Liver (tissue), 9 donors: ENCODE data around the gene ST6GALNAC4. TPM values are rescaled to one million over a fixed set of nuclear protein-coding genes. Genes with fewer than 3 reads are reported as not detected.

Source experiments
- DNase-seq: peaks from one replicate; pipeline ENCODE4 v3.0.0-alpha.2; 2017; ENCODE audit warnings: low spot score
- H3K27ac ChIP-seq, 2 donors: one replicate each; pipeline ENCODE4 v1.7.0; 2013; ENCODE audit warnings: inconsistent platforms in 2 of 2, low read length in 2 of 2, control low read depth in 1 of 2, low read depth in 1 of 2, mild to moderate bottlenecking in 1 of 2
- H3K27me3 ChIP-seq, 4 donors: one replicate each; pipeline versions ENCODE4 v1.6.1 to v1.7.0; 2013; ENCODE audit warnings: low read length in 3 of 4, inconsistent platforms in 1 of 4, mild to moderate bottlenecking in 1 of 4, moderate library complexity in 1 of 4; ENCODE audit not compliant: control insufficient read depth in 4 of 4, insufficient read depth in 4 of 4
- H3K36me3 ChIP-seq, 4 donors: one replicate each; pipeline versions ENCODE4 v1.6.1 to v1.7.0; 2013; ENCODE audit warnings: low read length in 3 of 4, mild to moderate bottlenecking in 3 of 4, low read depth in 1 of 4, moderate library complexity in 1 of 4; ENCODE audit not compliant: control insufficient read depth in 4 of 4, insufficient read depth in 3 of 4
- H3K4me1 ChIP-seq, 4 donors: one replicate each; pipeline versions ENCODE4 v1.6.1 to v1.7.0; 2013; ENCODE audit warnings: low read length in 3 of 4, mild to moderate bottlenecking in 3 of 4, moderate library complexity in 1 of 4; ENCODE audit not compliant: control insufficient read depth in 4 of 4, insufficient read depth in 4 of 4
- H3K4me3 ChIP-seq, 3 donors: one replicate each; pipeline versions ENCODE4 v1.6.1 to v1.7.0; 2013; ENCODE audit warnings: low read length in 3 of 3, control low read depth in 1 of 3, low read depth in 1 of 3, mild to moderate bottlenecking in 1 of 3
- H3K9ac ChIP-seq, 2 donors: one replicate each; pipeline ENCODE4 v1.7.0; 2013; ENCODE audit warnings: low read length in 2 of 2, mild to moderate bottlenecking in 2 of 2, moderate library complexity in 2 of 2, control low read depth in 1 of 2, low read depth in 1 of 2
- H3K9me3 ChIP-seq, 4 donors: one replicate each; pipeline versions ENCODE4 v1.6.1 to v1.7.0; 2013; ENCODE audit warnings: low read length in 3 of 4; ENCODE audit not compliant: control insufficient read depth in 4 of 4
- EGR1 ChIP-seq, 2 donors: IDR thresholded peaks; 2 replicates each; pipeline ENCODE4 v1.6.1; 2016 to 2018; ENCODE audit warnings: antibody characterized with exemption in 2 of 2, low read depth in 2 of 2
- FOXA1 ChIP-seq: IDR thresholded peaks from 2 replicates; pipeline ENCODE4 v1.6.1; 2016; ENCODE audit warnings: antibody characterized with exemption
- FOXA2 ChIP-seq: IDR thresholded peaks from 2 replicates; pipeline ENCODE4 v1.6.1; 2016; ENCODE audit warnings: antibody characterized with exemption
- GABPA ChIP-seq, 2 donors: IDR thresholded peaks in 1 of 2; conservative IDR thresholded peaks in 1 of 2; 2 replicates each; pipeline ENCODE4 v1.6.1; 2016; ENCODE audit warnings: antibody characterized with exemption in 2 of 2, mild to moderate bottlenecking in 1 of 2, moderate library complexity in 1 of 2
- HNF4A ChIP-seq, 2 donors: conservative IDR thresholded peaks; 2 replicates each; pipeline ENCODE4 v1.6.1; 2016; ENCODE audit warnings: antibody characterized with exemption in 2 of 2, mild to moderate bottlenecking in 2 of 2
- HNF4G ChIP-seq: IDR thresholded peaks from 2 replicates; pipeline ENCODE4 v1.6.1; 2016; ENCODE audit warnings: antibody characterized with exemption
- JUND ChIP-seq, 2 donors: IDR thresholded peaks; 2 replicates each; pipeline ENCODE4 v1.6.1; 2016; ENCODE audit warnings: antibody characterized with exemption in 2 of 2
- MAX ChIP-seq: IDR thresholded peaks from 2 replicates; pipeline ENCODE4 v1.6.1; 2016; ENCODE audit warnings: antibody characterized with exemption
- NR2F2 ChIP-seq: IDR thresholded peaks from 2 replicates; pipeline ENCODE4 v1.6.1; 2016; ENCODE audit warnings: antibody characterized with exemption
- RAD21 ChIP-seq, 2 donors: IDR thresholded peaks; 2 replicates each; pipeline ENCODE4 v1.6.1; 2016; ENCODE audit warnings: antibody characterized with exemption in 2 of 2, mild to moderate bottlenecking in 2 of 2
- REST ChIP-seq: IDR thresholded peaks from 2 replicates; pipeline ENCODE4 v1.6.1; 2016; ENCODE audit warnings: antibody characterized with exemption, mild to moderate bottlenecking
- RXRA ChIP-seq, 2 donors: IDR thresholded peaks; 2 replicates each; pipeline ENCODE4 v1.6.1; 2017 to 2018; ENCODE audit warnings: antibody characterized with exemption in 2 of 2, mild to moderate bottlenecking in 1 of 2
- SP1 ChIP-seq: IDR thresholded peaks from 2 replicates; pipeline ENCODE4 v1.6.1; 2018; ENCODE audit warnings: antibody characterized with exemption, mild to moderate bottlenecking
- TAF1 ChIP-seq: conservative IDR thresholded peaks from 2 replicates; pipeline ENCODE4 v1.6.1; 2016; ENCODE audit warnings: antibody characterized with exemption, mild to moderate bottlenecking
- WGBS: extraction: QIAGEN DNeasy Blood & Tissue Kit; methylation state at CpG from one replicate; pipeline ENCODE4 v1.1.7; 2013; 5-methylcytosine and 5-hydroxymethylcytosine counted together
- polyA plus RNA-seq, 2 donors: library from polyadenylated mRNA; stranded (reverse) in 1 of 2; unstranded in 1 of 2; fragments of 200-250 nt in 1 of 2; fragments of >200 nt in 1 of 2; fragmentation: Nextera tagmentation in 1 of 2; extraction: Ambion mirVana in 1 of 2; gene quantifications; one replicate each; pipeline versions ENCODE4 v1.2.1 to v1.2.3, GENCODE V29; 2013 to 2015
- total RNA-seq, 2 donors: library from RNA; depleted of rRNA; stranded (reverse); fragments of >200 nt; gene quantifications; one replicate each; pipeline ENCODE4 v1.2.3, GENCODE V29; 2014
- TF ChIP-seq, protein P1 (sequence below): IDR thresholded peaks from 2 replicates; pipeline ENCODE4 v1.6.1; 2016; ENCODE audit warnings: antibody characterized with exemption
- TF ChIP-seq, protein P2 (sequence below): fragments of 150-350 bp; IDR thresholded peaks from 2 replicates; pipeline ENCODE4 v1.5.1; 2017; ENCODE audit warnings: improper control_type of control experiment, low read depth, low read length; ENCODE audit not compliant: missing input control
- TF ChIP-seq, protein P3 (sequence below): IDR thresholded peaks from 2 replicates; pipeline ENCODE4 v1.6.1; 2016; ENCODE audit warnings: antibody characterized with exemption
- donor health status: healthy.
- donor health status: healthy.
- donor health status: healthy.
- donor health status: healthy.
- donor health status: healthy.

ST6GALNAC4 gene
- total and polyA plus RNA-seq, 4 donors = 2.5 to 83.7 (median 7.5) TPM

DNA sequence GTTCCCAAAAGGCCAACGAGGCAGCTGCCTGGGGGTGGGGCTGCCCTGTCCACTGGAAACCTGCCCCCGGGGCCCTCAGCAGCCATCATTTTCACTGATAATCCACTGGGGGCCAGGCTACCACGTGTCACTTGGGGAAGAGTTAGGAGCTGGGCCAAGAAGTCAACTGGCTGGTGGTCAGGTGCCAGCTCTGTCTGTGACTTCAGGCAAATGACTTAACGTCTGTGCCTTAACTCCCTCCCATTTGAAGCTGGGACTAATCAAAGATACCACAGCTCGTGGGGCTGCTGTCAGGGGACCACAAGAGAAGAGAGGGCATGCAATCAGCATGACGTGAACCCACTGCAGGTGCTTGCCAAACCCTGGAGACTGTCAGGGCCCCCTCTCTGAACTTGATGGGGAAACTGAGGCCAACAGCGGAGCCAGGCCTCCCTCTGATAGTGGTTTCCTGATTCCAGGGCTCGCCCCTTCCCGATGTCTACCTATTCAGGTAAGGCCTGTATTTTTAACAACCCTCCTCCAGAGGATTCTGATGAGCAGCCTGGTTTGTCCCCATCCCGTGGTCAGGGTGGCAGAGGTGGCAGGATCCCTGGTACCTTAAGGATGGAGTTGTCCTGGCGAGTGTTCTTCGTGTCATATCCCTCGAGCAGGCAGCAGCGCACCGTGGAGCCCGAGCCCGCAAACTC lies 33.1 kb upstream of the ST6GALNAC4 start:
- 80% methylated on average over 17 of the region's 17 CpGs for WGBS
- H3K27me3 ChIP-seq = no peaks in the 10 kb centered on the region
- H3K4me1 ChIP-seq = peaks cover 4 to 29% (median 15%) of the 10 kb centered on the region in 4 donors
- no peak overlapping the region for H3K9ac ChIP-seq
- H3K27ac ChIP-seq = peak overlapping the region in 1 of 2 donors; percentile 45
- TF ChIP-seq RXRA (IDR thresholded peaks at IDR 0.05) (no peak), EGR1 (IDR thresholded peaks at IDR 0.05; ENCODE audit: low read depth in 2 of 2) (no peak), JUND (IDR thresholded peaks at IDR 0.05) (no peak), TAF1 (no peak), FOXA2 (no peak)
- TF ChIP-seq, protein P1, sequence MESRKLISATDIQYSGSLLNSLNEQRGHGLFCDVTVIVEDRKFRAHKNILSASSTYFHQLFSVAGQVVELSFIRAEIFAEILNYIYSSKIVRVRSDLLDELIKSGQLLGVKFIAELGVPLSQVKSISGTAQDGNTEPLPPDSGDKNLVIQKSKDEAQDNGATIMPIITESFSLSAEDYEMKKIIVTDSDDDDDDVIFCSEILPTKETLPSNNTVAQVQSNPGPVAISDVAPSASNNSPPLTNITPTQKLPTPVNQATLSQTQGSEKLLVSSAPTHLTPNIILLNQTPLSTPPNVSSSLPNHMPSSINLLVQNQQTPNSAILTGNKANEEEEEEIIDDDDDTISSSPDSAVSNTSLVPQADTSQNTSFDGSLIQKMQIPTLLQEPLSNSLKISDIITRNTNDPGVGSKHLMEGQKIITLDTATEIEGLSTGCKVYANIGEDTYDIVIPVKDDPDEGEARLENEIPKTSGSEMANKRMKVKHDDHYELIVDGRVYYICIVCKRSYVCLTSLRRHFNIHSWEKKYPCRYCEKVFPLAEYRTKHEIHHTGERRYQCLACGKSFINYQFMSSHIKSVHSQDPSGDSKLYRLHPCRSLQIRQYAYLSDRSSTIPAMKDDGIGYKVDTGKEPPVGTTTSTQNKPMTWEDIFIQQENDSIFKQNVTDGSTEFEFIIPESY = no peak
- TF ChIP-seq, protein P2, sequence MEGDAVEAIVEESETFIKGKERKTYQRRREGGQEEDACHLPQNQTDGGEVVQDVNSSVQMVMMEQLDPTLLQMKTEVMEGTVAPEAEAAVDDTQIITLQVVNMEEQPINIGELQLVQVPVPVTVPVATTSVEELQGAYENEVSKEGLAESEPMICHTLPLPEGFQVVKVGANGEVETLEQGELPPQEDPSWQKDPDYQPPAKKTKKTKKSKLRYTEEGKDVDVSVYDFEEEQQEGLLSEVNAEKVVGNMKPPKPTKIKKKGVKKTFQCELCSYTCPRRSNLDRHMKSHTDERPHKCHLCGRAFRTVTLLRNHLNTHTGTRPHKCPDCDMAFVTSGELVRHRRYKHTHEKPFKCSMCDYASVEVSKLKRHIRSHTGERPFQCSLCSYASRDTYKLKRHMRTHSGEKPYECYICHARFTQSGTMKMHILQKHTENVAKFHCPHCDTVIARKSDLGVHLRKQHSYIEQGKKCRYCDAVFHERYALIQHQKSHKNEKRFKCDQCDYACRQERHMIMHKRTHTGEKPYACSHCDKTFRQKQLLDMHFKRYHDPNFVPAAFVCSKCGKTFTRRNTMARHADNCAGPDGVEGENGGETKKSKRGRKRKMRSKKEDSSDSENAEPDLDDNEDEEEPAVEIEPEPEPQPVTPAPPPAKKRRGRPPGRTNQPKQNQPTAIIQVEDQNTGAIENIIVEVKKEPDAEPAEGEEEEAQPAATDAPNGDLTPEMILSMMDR = no peak
- H3K36me3 ChIP-seq = peaks cover 2 to 25% (median 4%) of the 10 kb centered on the region in 4 donors
- no peak for DNase-seq
- no peaks in the 10 kb centered on the region for H3K9me3 ChIP-seq
- no peak overlapping the region for H3K4me3 ChIP-seq

GRCh38 chr9:127947841-127948710 lies 31.2 kb upstream of the ST6GALNAC4 start:
- H3K27me3 ChIP-seq = no peaks in the 10 kb centered on the region
- peaks cover 2 to 14% (median 8%) of the 10 kb centered on the region in 4 donors for H3K4me1 ChIP-seq
- no peak for DNase-seq
- H3K36me3 ChIP-seq = peaks cover 2 to 36% (median 15%) of the 10 kb centered on the region in 4 donors
- H3K9me3 ChIP-seq = no peaks in the 10 kb centered on the region
- 89% methylated on average over 17 of the region's 17 CpGs for WGBS
- no peak overlapping the region for H3K9ac ChIP-seq
- no peak overlapping the region for H3K27ac ChIP-seq
- H3K4me3 ChIP-seq = no peak overlapping the region
- TF ChIP-seq NR2F2 (no peak), HNF4G (no peak), RAD21 (IDR thresholded peaks at IDR 0.05) (no peak), TAF1 (no peak), SP1 (no peak), EGR1 (IDR thresholded peaks at IDR 0.05; ENCODE audit: low read depth in 2 of 2) (no peak), REST (no peak), RXRA (IDR thresholded peaks at IDR 0.05) (no peak), FOXA1 (no peak), JUND (IDR thresholded peaks at IDR 0.05) (no peak), HNF4A (conservative IDR thresholded peaks at IDR 0.05) (no peak), GABPA (IDR thresholded peaks at IDR 0.05 in 1 of 2, conservative IDR thresholded peaks at IDR 0.05 in 1 of 2) (no peak), MAX (no peak)
- TF ChIP-seq, protein P3, sequence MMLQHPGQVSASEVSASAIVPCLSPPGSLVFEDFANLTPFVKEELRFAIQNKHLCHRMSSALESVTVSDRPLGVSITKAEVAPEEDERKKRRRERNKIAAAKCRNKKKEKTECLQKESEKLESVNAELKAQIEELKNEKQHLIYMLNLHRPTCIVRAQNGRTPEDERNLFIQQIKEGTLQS = no peak
- TF ChIP-seq, protein P2 = no peak
- TF ChIP-seq, protein P1 = no peak
